ENCODE data around the gene EGF.
A peak's percentile ranks its signal among the peaks of the same experiment; 100 is the strongest.

EGF gene

GRCh38 chr4:110042545-110043517, 130.1 kb downstream of the EGF start:
- DNase-seq = no peak

DNA sequence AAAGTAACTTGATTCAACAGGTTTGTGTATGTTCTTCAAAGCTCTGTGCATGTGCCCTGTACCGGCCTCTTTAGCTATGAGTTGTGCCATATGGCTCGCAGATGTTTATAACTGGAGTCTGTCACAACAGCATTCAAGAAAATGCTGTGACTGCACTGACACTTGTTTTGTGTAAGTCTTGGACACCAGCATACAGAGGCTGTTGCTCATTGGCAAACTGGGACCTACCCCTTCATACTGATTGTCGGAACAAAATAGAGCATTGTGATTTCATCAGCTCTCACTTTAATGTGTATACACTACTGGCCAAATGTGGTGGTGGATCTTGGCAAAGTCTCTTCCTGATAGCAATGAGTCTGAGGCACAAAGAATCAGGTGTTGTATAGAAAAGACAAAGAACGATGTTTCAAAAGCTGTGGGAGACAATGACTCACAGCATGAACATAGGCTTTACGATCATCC, 133.9 kb downstream of the EGF start:
- DNase-seq = no peak

GRCh38 chr4:110049951-110050925, 137.6 kb downstream of the EGF start:
- peak; percentile 35 to 66 for DNase-seq

- DNase-seq = no peak
Observed at GRCh38 chr4:110055158-110055768, 142.6 kb downstream of the EGF start.

- DNase-seq = no peak
Observed at GRCh38 chr4:110058677-110059076, 146.0 kb downstream of the EGF start.

- no peak for DNase-seq
Observed at GRCh38 chr4:110059556-110060191, 147.0 kb downstream of the EGF start.

DNA sequence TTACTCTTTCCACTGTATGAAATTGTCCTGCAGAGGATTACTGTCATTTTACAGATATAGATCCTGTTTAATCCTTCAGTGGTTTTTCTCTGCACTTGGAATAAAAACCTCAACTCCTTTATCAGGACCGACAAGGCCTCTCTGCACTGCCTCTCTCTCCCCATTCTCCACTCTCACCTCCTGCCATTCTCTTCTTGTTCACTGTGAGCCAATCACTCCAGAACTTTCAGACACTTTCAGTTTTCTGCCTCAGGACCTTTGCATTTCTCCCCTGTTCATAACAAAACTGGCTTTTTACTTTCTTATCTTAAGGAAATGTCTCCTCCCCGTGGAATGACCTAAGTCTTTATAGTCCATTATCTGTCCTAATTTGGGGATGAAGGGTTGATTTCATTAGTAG, 148.4 kb downstream of the EGF start:
- DNase-seq = no peak
